HG03354 (cell line): ENCODE measurements around the gene TSPOAP1.
A peak's percentile ranks its signal among the peaks of the same experiment; 100 is the strongest.

ENCODE experiments used
- ATAC-seq: cut with Tn5 transposase; IDR thresholded peaks from one replicate; pipeline ENCODE4 v1.9.1; 2021; ENCODE audit warnings: mild to moderate bottlenecking; ENCODE audit not compliant: unreplicated experiment, poor library complexity, severe bottlenecking

Gene TSPOAP1

GRCh38 chr17:58328195-58329034 is at the start of gene TSPOAP1:
TSS of gene TSPOAP1 (minus strand) at chr17:58328795. CDS start at chr17:58327920, 875 bp downstream.
- peak; percentile 26 for ATAC-seq

DNA sequence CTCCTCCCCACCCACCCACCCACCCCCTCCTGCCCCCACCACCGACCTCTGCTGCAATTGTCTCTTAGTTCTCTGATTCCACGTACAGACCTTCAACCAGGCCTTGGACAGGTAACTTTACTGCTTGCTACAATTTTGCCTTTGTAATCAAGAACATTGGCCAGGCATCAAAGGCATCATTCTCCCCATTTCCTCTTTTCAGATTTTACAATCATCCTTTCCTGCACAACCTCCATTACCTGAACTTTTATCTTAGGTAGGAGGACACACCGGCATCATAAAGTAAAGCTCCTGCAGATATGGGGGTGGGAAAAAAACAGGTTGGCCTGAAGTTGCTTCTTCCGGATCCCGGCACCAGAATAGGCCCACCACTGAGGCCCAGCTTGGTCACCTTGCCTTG is 49.1 kb upstream of the TSPOAP1 start:
- ATAC-seq: no peak

DNA sequence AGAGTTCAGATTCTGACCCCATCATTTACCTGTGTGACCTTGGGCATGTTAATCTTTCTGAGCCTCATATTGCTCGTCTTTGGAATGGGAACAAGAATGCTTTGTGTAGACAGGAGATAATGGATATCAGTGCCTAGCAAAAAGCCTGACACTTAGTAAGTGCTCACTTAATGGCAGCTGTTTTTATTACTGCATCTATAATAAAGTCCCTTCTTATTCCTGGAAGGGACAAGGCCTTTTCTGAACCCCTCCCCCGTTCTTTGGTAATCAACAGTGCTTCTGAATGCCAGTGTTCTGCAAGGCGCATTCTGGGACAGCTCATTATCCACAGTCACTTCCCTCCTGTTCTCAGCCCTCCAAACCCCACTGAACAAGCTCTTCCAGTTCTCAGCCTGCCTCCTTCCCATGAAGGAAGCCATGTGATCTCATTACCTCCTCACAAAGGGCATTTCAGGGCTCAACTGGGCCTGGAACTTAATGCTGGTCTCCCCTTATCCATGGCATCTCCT is 48.6 kb upstream of the TSPOAP1 start:
- no peak for ATAC-seq

- no peak for ATAC-seq
Observed at GRCh38 chr17:58376472-58377000, 47.9 kb upstream of the TSPOAP1 start.

- ATAC-seq: no peak
Observed at GRCh38 chr17:58375811-58376210, 47.2 kb upstream of the TSPOAP1 start.

DNA sequence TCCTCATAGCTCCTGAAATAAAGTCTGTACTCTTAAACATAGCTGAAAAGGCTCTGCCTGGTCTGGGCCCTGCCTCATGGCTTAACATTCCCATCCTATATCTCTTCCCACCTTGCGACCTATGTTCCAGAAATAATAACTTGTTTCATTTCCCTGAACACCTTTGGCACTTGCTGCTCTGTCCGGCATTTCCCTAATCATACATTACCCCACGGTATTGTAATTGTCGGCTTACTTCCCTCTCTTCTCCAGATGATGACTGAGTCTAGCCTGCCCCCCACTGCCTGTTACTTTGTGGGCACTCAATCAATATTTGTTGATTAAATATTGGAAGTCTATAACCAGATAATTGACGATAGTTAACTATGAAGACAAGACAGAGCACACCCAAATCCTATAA is 46.7 kb upstream of the TSPOAP1 start:
- no peak for ATAC-seq

- no peak for ATAC-seq
Observed at GRCh38 chr17:58373923-58374322, 45.3 kb upstream of the TSPOAP1 start.

- ATAC-seq: no peak
Observed at GRCh38 chr17:58373003-58373402, 44.4 kb upstream of the TSPOAP1 start.

DNA sequence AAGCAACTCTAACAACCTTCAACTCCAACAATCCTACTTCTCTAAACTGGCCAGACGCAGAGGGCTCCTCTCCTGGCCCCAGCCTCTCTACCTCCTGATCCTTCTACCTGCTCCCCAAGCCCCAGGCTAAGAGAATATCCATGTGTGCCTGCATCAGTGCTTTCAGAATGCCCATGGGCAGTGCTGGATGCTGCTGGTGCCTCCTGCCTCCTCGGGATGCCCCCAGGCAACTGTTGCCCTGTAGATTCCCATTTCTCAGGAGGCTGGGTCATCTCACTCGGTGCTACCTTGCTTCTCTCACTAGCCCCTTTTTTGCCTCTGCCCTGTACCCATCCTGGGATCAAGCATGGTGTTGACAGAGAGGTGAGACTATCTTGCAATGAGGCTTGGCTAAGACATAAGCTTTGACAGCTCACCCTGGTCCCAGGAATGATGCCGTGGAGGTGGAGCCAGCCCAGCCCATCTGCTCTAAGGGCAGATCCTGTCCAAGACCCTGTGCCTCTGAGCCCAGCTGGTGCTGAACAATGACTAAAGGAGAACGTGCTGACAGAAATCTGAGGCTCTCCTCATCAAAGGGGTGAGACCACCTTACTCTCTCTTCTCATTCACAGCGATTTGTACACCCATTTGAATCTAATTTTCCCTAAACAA is 42.8 kb upstream of the TSPOAP1 start:
- ATAC-seq: no peak

DNA sequence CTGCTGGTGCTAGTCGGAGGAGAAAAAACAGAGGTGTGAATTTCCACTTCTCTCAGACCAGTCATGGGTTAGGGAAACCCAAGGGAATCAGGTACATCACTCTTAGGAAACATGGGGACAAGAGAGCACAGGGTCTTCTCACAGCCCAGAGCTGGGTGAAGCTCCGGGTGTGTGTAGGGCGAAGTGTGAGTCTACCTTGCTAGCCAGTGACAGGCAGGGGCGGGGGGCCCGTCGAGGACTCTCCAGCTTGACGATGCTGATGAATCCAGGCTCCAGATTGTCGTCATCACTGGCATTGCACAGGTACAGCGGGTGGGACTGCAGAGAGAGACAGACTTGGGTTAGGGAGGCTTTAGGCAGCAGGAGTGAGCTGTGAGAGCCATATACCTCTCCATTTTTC is 42.1 kb upstream of the TSPOAP1 start:
- no peak for ATAC-seq

DNA sequence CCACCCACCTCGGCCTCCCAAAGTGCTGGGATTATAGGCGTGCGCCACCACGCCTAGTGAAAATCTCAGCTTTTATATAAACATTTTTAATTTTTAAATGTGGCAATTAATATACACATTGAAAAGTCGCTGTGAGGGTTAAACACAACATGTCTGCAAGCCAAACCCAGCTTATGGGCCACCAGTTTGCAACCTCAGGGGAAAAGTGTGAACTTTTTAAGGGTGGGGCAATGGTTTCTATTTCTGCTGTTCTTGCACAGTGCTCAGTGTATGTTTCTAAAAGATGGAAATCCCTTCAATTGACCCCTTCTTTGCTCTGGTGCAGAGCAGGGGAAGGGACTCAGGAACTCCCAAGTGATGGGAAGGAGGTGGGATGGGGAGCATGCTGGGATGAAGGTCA is 41.7 kb upstream of the TSPOAP1 start:
- ATAC-seq: no peak

- no peak for ATAC-seq
Observed at GRCh38 chr17:58369214-58370031, 40.8 kb upstream of the TSPOAP1 start.

- ATAC-seq: no peak
Observed at GRCh38 chr17:58368860-58369213, 40.2 kb upstream of the TSPOAP1 start.

GRCh38 chr17:58367461-58367860 is 38.9 kb upstream of the TSPOAP1 start:
- no peak for ATAC-seq

DNA sequence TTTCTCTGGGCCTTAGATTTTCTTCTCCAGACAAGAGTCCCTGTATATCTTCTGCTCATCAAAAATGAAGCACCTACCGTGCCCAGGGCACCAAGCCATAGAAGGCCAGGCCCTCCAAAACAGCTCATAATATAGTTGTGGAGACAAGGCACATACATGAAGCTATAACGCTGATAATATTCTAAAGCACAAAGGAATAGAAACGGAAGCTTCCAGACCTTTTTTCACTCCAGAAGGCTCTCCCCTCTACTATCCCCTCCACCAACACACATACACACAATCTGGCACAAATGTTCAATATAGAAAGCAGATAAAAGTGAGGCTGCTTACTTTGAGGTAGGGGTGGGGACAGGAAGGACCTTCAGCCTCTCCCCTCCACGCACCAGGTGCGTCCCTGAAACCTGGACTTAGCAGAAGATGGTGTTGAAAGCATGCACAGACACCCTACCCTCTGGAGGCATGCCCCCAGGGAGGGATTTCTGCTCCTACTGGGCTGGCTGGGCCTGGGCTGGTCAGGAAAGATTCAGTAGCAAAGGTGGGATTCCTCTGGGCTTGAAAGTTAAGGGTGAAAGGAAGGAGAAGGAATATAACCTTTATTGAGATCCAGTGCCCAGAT is 37.5 kb upstream of the TSPOAP1 start:
- no peak for ATAC-seq

DNA sequence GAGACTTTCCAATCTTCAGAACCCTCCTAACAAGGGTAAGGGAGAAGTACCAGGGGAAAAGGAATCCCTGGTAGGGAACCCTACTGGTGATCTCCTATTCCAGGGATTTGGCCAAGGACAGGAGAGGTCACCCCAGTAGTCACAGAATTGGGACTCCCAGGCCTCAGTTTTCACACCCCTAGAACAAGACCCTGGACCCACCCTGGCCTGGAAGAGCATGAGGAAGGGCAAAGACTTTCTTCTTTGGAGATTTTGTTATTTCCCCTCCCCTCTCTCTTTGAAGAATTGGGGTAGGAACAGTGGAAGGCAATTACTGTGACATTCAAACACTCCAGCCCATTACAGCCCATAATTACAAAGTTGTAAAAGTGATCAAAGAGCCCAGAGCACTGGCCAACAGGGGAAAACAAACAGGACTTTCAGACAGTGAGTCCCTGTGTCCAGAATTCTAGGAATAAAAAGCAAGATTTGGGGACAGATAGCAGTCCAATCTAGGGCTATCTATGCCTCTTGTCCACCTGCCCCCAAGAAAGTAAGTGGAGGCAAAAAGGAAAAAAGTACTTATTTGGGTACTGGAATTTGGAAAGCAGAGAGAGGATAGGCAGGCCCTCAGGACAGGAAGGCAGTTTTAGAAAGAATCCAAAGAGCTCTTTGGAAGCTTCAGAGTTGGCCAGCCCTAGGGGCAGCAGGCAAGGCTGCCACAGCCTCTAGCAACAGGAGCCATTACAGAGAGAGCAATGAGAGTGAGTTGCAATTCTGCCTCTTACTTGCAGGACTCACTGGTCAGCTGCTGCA is 36.8 kb upstream of the TSPOAP1 start:
- no peak for ATAC-seq

DNA sequence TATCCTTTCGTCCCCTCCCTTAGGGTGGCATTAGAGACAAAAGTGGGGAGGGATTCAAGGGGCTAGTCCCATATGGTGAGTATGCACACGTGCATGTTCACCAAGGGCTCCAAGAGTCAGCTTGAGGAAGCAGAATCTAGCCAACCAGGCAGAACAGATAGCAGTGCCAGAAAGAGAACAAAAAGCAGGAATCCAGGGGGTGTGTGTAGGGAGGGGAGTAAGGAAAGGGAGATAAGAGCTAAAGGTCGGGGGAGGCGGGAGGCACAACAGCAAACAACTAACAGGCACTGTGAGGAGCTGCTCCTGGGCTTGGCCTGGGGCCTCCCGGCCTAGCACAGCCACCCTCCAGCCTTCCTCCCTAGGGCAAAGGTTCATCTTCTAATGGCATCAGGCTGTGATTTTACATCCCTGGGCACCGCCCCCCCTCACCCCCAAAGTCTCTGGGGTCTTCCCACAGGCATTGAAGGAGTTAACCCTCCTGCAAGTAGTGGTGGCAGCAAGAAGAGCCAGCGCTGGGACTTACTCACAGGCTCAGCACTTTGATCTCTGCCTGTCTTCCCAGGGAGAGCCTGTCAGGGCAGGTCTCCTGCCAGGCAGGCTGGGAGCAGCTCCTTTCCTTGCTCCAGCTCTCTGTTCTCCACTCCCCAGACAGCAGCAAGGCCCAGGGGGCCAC is 35.8 kb upstream of the TSPOAP1 start:
- ATAC-seq: no peak

DNA sequence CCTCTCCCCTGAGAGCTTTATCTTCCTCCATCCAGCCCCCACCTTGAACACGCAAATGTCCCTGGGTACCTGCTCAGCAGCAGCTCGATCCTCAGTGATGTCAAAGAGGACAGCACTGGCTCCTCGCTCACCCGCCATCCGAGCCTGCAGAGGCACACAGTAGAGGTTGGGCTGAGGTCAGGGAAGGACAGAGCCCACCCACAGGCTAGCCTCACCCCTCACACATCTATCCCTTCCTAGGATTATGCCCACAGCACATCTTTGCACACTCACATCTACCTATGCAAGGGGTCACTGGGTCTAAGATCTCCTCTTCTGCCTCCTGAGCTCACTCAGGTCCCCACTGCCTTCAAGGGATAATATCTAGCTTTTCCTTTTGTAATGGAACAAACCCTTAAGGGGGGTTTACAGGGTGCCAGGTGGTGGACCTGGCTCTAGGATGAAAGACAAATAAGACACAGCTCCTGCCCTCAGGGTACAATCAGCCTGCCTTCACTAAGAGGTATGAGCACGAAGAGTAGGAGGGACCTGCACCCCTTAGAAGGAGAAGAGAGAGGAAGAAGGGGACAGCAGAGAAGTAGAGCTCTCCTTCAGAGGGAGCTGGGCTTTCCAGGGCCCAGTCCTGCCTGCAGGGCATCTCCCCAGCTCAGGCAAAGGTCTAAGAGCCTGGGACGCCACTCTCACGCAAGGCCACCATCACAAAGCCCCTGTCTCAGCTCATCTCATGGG is 35.0 kb upstream of the TSPOAP1 start:
- ATAC-seq: no peak
